Adrenal gland (tissue), 12 donors: ENCODE measurements around the gene PEX14. TPM values are rescaled to one million over a fixed set of nuclear protein-coding genes. Genes with fewer than 3 reads are reported as not detected.

Source experiments
- DNase-seq, 7 donors: peaks; one replicate each; pipeline ENCODE4 v3.0.0-alpha.2; 2019 to 2020
- H3K27ac ChIP-seq, 5 donors: fragments of 200-600 bp; sonication (generic) in 4 of 5; 1 replicate in 3 of 5; 2 replicates in 2 of 5; pipeline versions ENCODE4 v1.5.1 to v1.8.0; 2016 to 2020; ENCODE audit warnings: mild to moderate bottlenecking in 1 of 5
- H3K27me3 ChIP-seq: fragments of 200-600 bp; 2 replicates; pipeline ENCODE4 v1.8.0; 2021
- H3K36me3 ChIP-seq, 2 donors: fragments of 200-600 bp; replicated peaks in 1 of 2; 1 replicate in 1 of 2; 2 replicates in 1 of 2; pipeline versions ENCODE4 v1.5.1 to v1.8.0; 2018 to 2022
- H3K4me1 ChIP-seq, 2 donors: fragments of 200-600 bp; replicated peaks in 1 of 2; 1 replicate in 1 of 2; 2 replicates in 1 of 2; pipeline versions ENCODE4 v1.5.1 to v1.8.0; 2018 to 2021
- H3K4me3 ChIP-seq, 4 donors: fragments of 200-600 bp; sonication (generic) in 3 of 4; one replicate each; pipeline ENCODE4 v1.5.1; 2016 to 2018
- H3K9me3 ChIP-seq, 3 donors: fragments of 200-600 bp; sonication (generic) in 1 of 3; replicated peaks in 1 of 3; 1 replicate in 2 of 3; 2 replicates in 1 of 3; pipeline versions ENCODE4 v1.5.1 to v1.8.0; 2016 to 2021
- CTCF ChIP-seq, 6 experiments: fragments of 450-650 bp in 4 of 6; fragments of 200-600 bp in 2 of 6; sonication (generic) in 1 of 6; IDR thresholded peaks; 1 replicate in 5 of 6; 2 replicates in 1 of 6; pipeline versions ENCODE4 v1.5.1 to v1.8.0; 2016 to 2021; ENCODE audit warnings: antibody characterized with exemption in 6 of 6, mild to moderate bottlenecking in 2 of 6, moderate library complexity in 1 of 6
- POLR2A ChIP-seq, 2 donors: fragments of 450-650 bp; IDR thresholded peaks; one replicate each; pipeline ENCODE4 v1.6.1; 2017; ENCODE audit warnings: antibody characterized with exemption in 2 of 2, mild to moderate bottlenecking in 2 of 2, moderate library complexity in 1 of 2
- WGBS, 4 donors: extraction: QIAGEN DNeasy Blood & Tissue Kit in 2 of 4; methylation state at CpG; one replicate each; pipeline versions ENCODE4 v1.1.5 to v1.1.7; 2013 to 2017; 5-methylcytosine and 5-hydroxymethylcytosine counted together
- intact Hi-C, 2 donors: fragments of 100-400 bp; cut with DNase I; formaldehyde crosslinking; loops; one replicate each; pipeline versions ENCODE4 v1.14.1 to v1.15.0; 2022 to 2023
- polyA plus RNA-seq, 3 donors: library from polyadenylated mRNA; stranded (reverse); fragments of 200-250 nt in 2 of 3; fragments of 350-450 nt in 1 of 3; fragmentation: Illumina TruSeq in 1 of 3; extraction: RNeasy Lipid Tissue Mini Kit (QIAGEN cat#74804) in 1 of 3; gene quantifications; one replicate each; pipeline ENCODE4 v1.2.3, GENCODE V29; 2013 to 2014
- total RNA-seq, 9 donors: library from RNA; depleted of rRNA in 4 of 9; stranded (reverse); fragments of >200 nt in 4 of 9; fragments of 120-200 nt in 1 of 9; fragmentation: NEBNext Ultra II Directional in 1 of 9; extraction: Animal tissue kit (Norgen Biotek cat#: 25700) in 1 of 9; gene quantifications; one replicate each; pipeline versions ENCODE4 v1.1.0 to v1.2.4, GENCODE V29; 2013 to 2023
- donor health status: healthy with polysubstance abuse.
- donor health status: Bipolar disorder and iron deficiency.
- donor health status: DM: yes; HTN: yes; CAD: no.
- donor health status: DM: no; HTN: no; CAD: no.
- donor health status: DM: no; HTN: no; CAD: no.
- donor health status: DM: yes; HTN: yes; CAD: no.

The PEX14 gene
- total and polyA plus RNA-seq, 12 donors: 9.7 to 23.9 (median 18.1) TPM

GRCh38 chr1:10674700-10675609, 200.2 kb downstream of the PEX14 start:
- DNase-seq: no peak
- no peak overlapping the region for H3K4me3 ChIP-seq
- H3K9me3 ChIP-seq: no peaks in the 10 kb centered on the region
- 85 to 93% (median 89%) methylated on average over 17 to 29 of the region's 29 CpGs for WGBS, 4 donors
- intact Hi-C loops: no loop called here
- H3K36me3 ChIP-seq: no peaks in the 10 kb centered on the region
- no peaks in the 10 kb centered on the region for H3K27me3 ChIP-seq
- TF ChIP-seq CTCF (IDR thresholded peaks at IDR 0.05) (no peak), POLR2A (IDR thresholded peaks at IDR 0.05) (no peak)
- no peak overlapping the region for H3K27ac ChIP-seq
- peaks cover 0 to 8% of the 10 kb centered on the region in 2 donors for H3K4me1 ChIP-seq

GRCh38 chr1:10675813-10676212, 201.1 kb downstream of the PEX14 start:
- Histone ChIP-seq H3K4me1 (peaks cover 0 to 8% of the 10 kb centered on the region in 2 donors), H3K9me3 (no peaks in the 10 kb centered on the region), H3K36me3 (no peaks in the 10 kb centered on the region), H3K27ac (peak overlapping the region in 1 of 5 donors; percentile 57), H3K4me3 (no peak overlapping the region), H3K27me3 (no peaks in the 10 kb centered on the region)
- intact Hi-C loops: no loop called here
- 91 to 98% (median 92%) methylated on average over 5 of the region's 5 CpGs; no CpG with 5 or more reads in 1 of the 4 donors for WGBS, 4 donors
- TF ChIP-seq CTCF (IDR thresholded peaks at IDR 0.05) (no peak), POLR2A (IDR thresholded peaks at IDR 0.05) (no peak)
- no peak for DNase-seq

GRCh38 chr1:10676963-10677362, 202.2 kb downstream of the PEX14 start:
- no peaks in the 10 kb centered on the region for H3K36me3 ChIP-seq
- WGBS, 4 donors: 63 to 81% (median 80%) methylated on average over 1 to 13 of the region's 13 CpGs
- peaks cover 0 to 6% of the 10 kb centered on the region in 2 donors for H3K4me1 ChIP-seq
- TF ChIP-seq POLR2A (IDR thresholded peaks at IDR 0.05): no peak
- no peak for TF ChIP-seq CTCF (IDR thresholded peaks at IDR 0.05)
- no peaks in the 10 kb centered on the region for H3K9me3 ChIP-seq
- DNase-seq: no peak
- intact Hi-C loops: no loop called here
- no peaks in the 10 kb centered on the region for H3K27me3 ChIP-seq
- H3K4me3 ChIP-seq: no peak overlapping the region
- peak overlapping the region in 1 of 5 donors; percentile 57 for H3K27ac ChIP-seq

- peak in 2 of 7 donors; percentile 42 to 72 for DNase-seq
- Histone ChIP-seq H3K9me3 (no peaks in the 10 kb centered on the region), H3K4me1 (no peaks in the 10 kb centered on the region), H3K27me3 (no peaks in the 10 kb centered on the region), H3K27ac (peak overlapping the region in 1 of 5 donors; percentile 57), H3K4me3 (no peak overlapping the region), H3K36me3 (no peaks in the 10 kb centered on the region)
- 76 to 91% (median 79%) methylated on average over 14 to 27 of the region's 27 CpGs for WGBS, 4 donors
- TF ChIP-seq POLR2A (IDR thresholded peaks at IDR 0.05): no peak
- TF ChIP-seq CTCF (IDR thresholded peaks at IDR 0.05): no peak
- intact Hi-C loops: no loop called here
These were observed 203.0 kb downstream of the PEX14 start for GRCh38 chr1:10677491-10678391.
